HFF-Myc (cell line): ENCODE measurements around the gene BCORL1.

Source experiments
- DNase-seq: peaks from one replicate; pipeline ENCODE4 v3.0.0-alpha.2; 2011; ENCODE audit warnings: low read depth; ENCODE audit errors: extremely low read depth
- H3K4me3 ChIP-seq: replicated peaks from 2 replicates; pipeline ENCODE4 v1.5.1; 2011; ENCODE audit warnings: low read depth, mild to moderate bottlenecking, control low read depth, low read length
- TF ChIP-seq, protein P1 (sequence below): IDR thresholded peaks from 2 replicates; pipeline ENCODE4 v1.5.1; 2012; ENCODE audit warnings: mild to moderate bottlenecking, low read depth, low read length, control low read depth; ENCODE audit errors: missing control alignments

BCORL1 gene

DNA sequence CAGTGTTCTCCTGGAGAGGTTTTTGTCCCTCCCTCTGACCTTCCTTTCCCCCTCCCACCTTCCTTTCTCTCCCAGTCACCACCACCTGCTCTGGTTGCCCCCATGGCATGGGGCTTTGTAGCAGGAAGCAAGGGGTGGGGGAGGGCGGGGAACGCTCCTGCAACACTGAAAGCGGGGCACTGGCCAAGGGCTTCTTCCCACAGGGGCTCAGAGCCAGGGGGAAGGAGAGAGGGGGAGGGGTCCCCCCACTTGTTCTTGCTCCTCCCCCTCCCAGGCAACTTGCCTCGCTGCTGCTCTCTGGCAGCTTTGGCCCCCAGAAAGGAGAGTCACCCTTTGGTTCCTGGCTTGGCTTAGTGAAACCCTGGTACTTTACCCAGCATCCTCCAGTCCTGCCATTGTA lies 48.4 kb downstream of the BCORL1 start:
- TF ChIP-seq, protein P1, sequence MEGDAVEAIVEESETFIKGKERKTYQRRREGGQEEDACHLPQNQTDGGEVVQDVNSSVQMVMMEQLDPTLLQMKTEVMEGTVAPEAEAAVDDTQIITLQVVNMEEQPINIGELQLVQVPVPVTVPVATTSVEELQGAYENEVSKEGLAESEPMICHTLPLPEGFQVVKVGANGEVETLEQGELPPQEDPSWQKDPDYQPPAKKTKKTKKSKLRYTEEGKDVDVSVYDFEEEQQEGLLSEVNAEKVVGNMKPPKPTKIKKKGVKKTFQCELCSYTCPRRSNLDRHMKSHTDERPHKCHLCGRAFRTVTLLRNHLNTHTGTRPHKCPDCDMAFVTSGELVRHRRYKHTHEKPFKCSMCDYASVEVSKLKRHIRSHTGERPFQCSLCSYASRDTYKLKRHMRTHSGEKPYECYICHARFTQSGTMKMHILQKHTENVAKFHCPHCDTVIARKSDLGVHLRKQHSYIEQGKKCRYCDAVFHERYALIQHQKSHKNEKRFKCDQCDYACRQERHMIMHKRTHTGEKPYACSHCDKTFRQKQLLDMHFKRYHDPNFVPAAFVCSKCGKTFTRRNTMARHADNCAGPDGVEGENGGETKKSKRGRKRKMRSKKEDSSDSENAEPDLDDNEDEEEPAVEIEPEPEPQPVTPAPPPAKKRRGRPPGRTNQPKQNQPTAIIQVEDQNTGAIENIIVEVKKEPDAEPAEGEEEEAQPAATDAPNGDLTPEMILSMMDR, result no peak
- no peak overlapping the region for H3K4me3 ChIP-seq
- no peak for DNase-seq

DNA sequence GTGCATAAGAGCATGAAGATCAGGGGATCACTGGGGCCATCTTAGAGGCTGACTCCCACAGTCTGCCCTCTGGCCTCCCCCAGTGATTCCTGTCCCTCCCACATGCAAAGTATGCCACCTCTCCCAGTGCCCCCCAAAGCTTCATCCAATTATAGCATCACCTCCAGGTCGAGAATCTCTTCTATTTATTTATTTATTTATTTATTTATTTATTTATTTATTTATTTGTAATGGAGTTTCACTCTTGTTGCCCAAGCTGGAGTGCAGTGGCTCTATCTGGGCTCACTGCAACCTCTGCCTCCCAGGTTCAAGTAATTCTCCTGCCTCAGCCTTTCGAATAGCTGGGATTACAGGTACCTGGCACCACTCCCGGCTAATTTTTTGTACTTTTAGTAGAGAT lies 50.1 kb downstream of the BCORL1 start:
- DNase-seq, result no peak
- TF ChIP-seq, protein P1, result no peak
- H3K4me3 ChIP-seq, result no peak overlapping the region

DNA sequence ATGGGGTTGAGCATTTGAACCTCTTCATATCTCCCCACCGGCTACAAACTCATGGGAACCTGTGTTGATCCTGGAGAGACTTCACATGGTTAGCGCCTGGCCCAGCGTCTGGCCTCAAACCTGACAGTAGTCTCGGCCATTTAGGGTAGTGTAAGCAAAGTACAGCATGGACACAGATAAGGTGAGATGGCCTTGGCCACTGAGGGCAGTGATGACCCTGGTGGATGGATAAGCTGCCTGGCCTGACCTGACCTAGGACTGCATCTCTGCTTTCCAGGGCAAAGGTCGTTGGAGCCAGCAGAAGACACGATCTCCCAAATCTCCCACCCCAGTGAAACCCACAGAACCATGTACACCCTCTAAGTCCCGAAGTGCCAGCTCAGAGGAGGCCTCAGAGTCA lies 51.7 kb downstream of the BCORL1 start:
- TF ChIP-seq, protein P1, result no peak
- H3K4me3 ChIP-seq, result no peak overlapping the region
- DNase-seq, result no peak

DNA sequence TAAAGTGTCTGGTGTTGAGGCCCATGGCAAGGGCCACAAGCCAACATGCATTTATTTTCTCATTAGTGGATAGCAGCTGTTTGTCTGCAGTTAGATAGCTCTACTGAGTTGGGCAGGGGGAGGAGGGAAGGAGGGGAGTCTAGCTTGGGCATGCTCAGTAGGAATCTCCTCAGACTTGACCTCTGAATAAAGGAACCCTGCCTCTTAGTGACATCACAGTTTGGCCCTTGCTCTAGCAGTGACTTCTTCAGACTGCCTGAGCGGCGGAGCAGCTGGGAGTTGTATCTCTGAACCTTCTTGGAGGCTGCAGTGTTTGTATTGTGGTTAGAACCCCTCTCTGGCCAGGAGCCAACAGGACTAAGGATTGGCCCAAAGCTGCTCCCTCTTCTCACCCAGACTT lies 57.4 kb downstream of the BCORL1 start:
- TF ChIP-seq, protein P1, result no peak
- no peak for DNase-seq
- no peak overlapping the region for H3K4me3 ChIP-seq

DNA sequence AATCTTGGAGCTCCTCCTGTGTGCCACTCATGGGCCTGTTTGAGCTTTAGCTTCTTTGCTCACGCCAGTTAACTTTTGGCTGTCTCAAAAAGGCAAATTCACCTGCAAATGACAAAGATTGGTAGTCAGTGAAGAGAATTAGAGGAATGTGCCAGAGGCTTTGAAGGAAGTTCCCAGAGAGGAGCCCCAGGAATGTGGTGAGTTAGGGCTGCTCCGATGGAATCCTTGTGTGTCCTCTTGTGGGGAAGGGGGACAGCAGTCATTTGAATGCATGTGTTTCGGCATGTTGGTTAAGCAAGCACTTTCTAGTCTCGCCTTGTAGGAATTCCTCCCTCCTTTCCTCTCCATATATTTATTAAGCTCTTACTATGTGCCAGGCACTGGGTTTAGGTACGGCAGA lies 65.0 kb downstream of the BCORL1 start:
- DNase-seq, result no peak
- H3K4me3 ChIP-seq, result no peak overlapping the region
- TF ChIP-seq, protein P1, result no peak

DNA sequence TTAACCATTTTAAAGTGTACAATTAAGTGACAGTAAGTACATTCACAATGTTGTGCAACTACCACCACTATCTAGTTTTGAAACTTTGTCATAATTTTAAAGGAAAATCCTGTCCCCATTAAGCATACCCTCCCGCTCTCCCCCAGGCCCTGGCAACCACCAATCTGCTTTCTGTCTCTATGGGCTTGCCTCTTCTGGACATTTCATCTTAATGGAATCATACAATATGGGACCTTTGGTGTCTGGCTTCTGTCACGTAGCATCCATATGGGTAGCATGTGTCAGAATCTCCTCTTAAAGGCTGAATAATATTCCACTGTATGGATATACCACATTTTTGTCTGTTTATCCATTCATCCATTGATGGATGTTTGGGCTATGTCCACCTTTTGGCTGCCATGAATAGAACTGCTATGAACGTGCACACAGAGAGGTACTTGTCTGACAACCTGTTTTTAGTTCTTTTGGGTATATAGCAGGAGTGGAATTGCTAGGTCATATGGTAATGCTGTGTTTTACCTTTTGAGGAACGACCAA lies 66.3 kb downstream of the BCORL1 start:
- no peak overlapping the region for H3K4me3 ChIP-seq
- no peak for DNase-seq
- TF ChIP-seq, protein P1, result no peak

DNA sequence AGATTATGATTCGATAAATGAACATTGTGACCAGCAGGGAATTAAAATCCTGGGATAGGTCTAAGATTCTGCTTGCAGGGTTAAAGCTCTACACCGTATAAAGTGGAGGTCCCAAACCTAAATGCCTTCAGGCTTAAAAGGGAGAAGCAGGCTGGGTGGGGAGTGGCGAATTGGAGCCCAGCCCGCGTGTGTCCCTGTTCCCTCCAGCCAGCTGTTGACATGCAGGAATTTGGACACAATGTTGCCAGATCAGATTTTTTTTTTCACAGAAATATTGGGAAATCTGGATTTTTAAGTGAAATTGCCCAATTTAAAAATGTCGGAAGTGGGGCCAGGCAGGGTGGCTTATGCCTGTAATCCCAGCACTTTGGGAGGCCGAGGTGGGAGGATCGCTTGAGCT lies 67.4 kb downstream of the BCORL1 start:
- TF ChIP-seq, protein P1, result no peak

More for the DNA sequence above, 67.4 kb downstream of the BCORL1 start:
- DNase-seq, result no peak
- no peak overlapping the region for H3K4me3 ChIP-seq
